Liver (tissue), 9 donors: ENCODE data around the gene FGF1. TPM values are rescaled to one million over a fixed set of nuclear protein-coding genes. Genes with fewer than 3 reads are reported as not detected.

Experiments used
- DNase-seq: peaks from one replicate; pipeline ENCODE4 v3.0.0-alpha.2; 2017; ENCODE audit warnings: low spot score
- H3K27ac ChIP-seq, 2 donors: one replicate each; pipeline ENCODE4 v1.7.0; 2013; ENCODE audit warnings: inconsistent platforms in 2 of 2, low read length in 2 of 2, control low read depth in 1 of 2, low read depth in 1 of 2, mild to moderate bottlenecking in 1 of 2
- H3K27me3 ChIP-seq, 4 donors: one replicate each; pipeline versions ENCODE4 v1.6.1 to v1.7.0; 2013; ENCODE audit warnings: low read length in 3 of 4, inconsistent platforms in 1 of 4, mild to moderate bottlenecking in 1 of 4, moderate library complexity in 1 of 4; ENCODE audit not compliant: control insufficient read depth in 4 of 4, insufficient read depth in 4 of 4
- H3K36me3 ChIP-seq, 4 donors: one replicate each; pipeline versions ENCODE4 v1.6.1 to v1.7.0; 2013; ENCODE audit warnings: low read length in 3 of 4, mild to moderate bottlenecking in 3 of 4, low read depth in 1 of 4, moderate library complexity in 1 of 4; ENCODE audit not compliant: control insufficient read depth in 4 of 4, insufficient read depth in 3 of 4
- H3K4me1 ChIP-seq, 4 donors: one replicate each; pipeline versions ENCODE4 v1.6.1 to v1.7.0; 2013; ENCODE audit warnings: low read length in 3 of 4, mild to moderate bottlenecking in 3 of 4, moderate library complexity in 1 of 4; ENCODE audit not compliant: control insufficient read depth in 4 of 4, insufficient read depth in 4 of 4
- H3K4me3 ChIP-seq, 3 donors: one replicate each; pipeline versions ENCODE4 v1.6.1 to v1.7.0; 2013; ENCODE audit warnings: low read length in 3 of 3, control low read depth in 1 of 3, low read depth in 1 of 3, mild to moderate bottlenecking in 1 of 3
- H3K9ac ChIP-seq, 2 donors: one replicate each; pipeline ENCODE4 v1.7.0; 2013; ENCODE audit warnings: low read length in 2 of 2, mild to moderate bottlenecking in 2 of 2, moderate library complexity in 2 of 2, control low read depth in 1 of 2, low read depth in 1 of 2
- H3K9me3 ChIP-seq, 4 donors: one replicate each; pipeline versions ENCODE4 v1.6.1 to v1.7.0; 2013; ENCODE audit warnings: low read length in 3 of 4; ENCODE audit not compliant: control insufficient read depth in 4 of 4
- CTCF ChIP-seq: fragments of 150-350 bp; IDR thresholded peaks from 2 replicates; pipeline ENCODE4 v1.5.1; 2017; ENCODE audit warnings: improper control_type of control experiment, low read depth, low read length; ENCODE audit not compliant: missing input control
- FOXA2 ChIP-seq: IDR thresholded peaks from 2 replicates; pipeline ENCODE4 v1.6.1; 2016; ENCODE audit warnings: antibody characterized with exemption
- JUND ChIP-seq, 2 donors: IDR thresholded peaks; 2 replicates each; pipeline ENCODE4 v1.6.1; 2016; ENCODE audit warnings: antibody characterized with exemption in 2 of 2
- NR2F2 ChIP-seq: IDR thresholded peaks from 2 replicates; pipeline ENCODE4 v1.6.1; 2016; ENCODE audit warnings: antibody characterized with exemption
- RAD21 ChIP-seq, 2 donors: IDR thresholded peaks; 2 replicates each; pipeline ENCODE4 v1.6.1; 2016; ENCODE audit warnings: antibody characterized with exemption in 2 of 2, mild to moderate bottlenecking in 2 of 2
- REST ChIP-seq: IDR thresholded peaks from 2 replicates; pipeline ENCODE4 v1.6.1; 2016; ENCODE audit warnings: antibody characterized with exemption, mild to moderate bottlenecking
- RXRA ChIP-seq, 2 donors: IDR thresholded peaks; 2 replicates each; pipeline ENCODE4 v1.6.1; 2017 to 2018; ENCODE audit warnings: antibody characterized with exemption in 2 of 2, mild to moderate bottlenecking in 1 of 2
- SP1 ChIP-seq: IDR thresholded peaks from 2 replicates; pipeline ENCODE4 v1.6.1; 2018; ENCODE audit warnings: antibody characterized with exemption, mild to moderate bottlenecking
- YY1 ChIP-seq: IDR thresholded peaks from 2 replicates; pipeline ENCODE4 v1.6.1; 2016; ENCODE audit warnings: antibody characterized with exemption, mild to moderate bottlenecking
- WGBS: extraction: QIAGEN DNeasy Blood & Tissue Kit; methylation state at CpG from one replicate; pipeline ENCODE4 v1.1.7; 2013; 5-methylcytosine and 5-hydroxymethylcytosine counted together
- polyA plus RNA-seq, 2 donors: library from polyadenylated mRNA; stranded (reverse) in 1 of 2; unstranded in 1 of 2; fragments of 200-250 nt in 1 of 2; fragments of >200 nt in 1 of 2; fragmentation: Nextera tagmentation in 1 of 2; extraction: Ambion mirVana in 1 of 2; gene quantifications; one replicate each; pipeline versions ENCODE4 v1.2.1 to v1.2.3, GENCODE V29; 2013 to 2015
- total RNA-seq, 2 donors: library from RNA; depleted of rRNA; stranded (reverse); fragments of >200 nt; gene quantifications; one replicate each; pipeline ENCODE4 v1.2.3, GENCODE V29; 2014
- donor health status: healthy.
- donor health status: healthy.
- donor health status: healthy.
- donor health status: healthy.
- donor health status: healthy.

Gene FGF1
- total and polyA plus RNA-seq, 4 donors: 0.05 to 0.25 (median 0.16) TPM

- no peak overlapping the region for H3K4me3 ChIP-seq
- H3K4me1 ChIP-seq: peaks cover 0 to 5% (median 0%) of the 10 kb centered on the region in 4 donors
- TF ChIP-seq NR2F2 (peak; percentile 62), REST (peak; percentile 55), FOXA2 (no peak), SP1 (peak; percentile 49), RAD21 (IDR thresholded peaks at IDR 0.05) (peak; percentile 44 to 69), JUND (IDR thresholded peaks at IDR 0.05) (peak in 1 of 2 donors; percentile 28), RXRA (IDR thresholded peaks at IDR 0.05) (peak in 1 of 2 donors; percentile 8), CTCF (peak; percentile 24), YY1 (no peak)
- H3K27ac ChIP-seq: no peak overlapping the region
- H3K9ac ChIP-seq: no peak overlapping the region
- WGBS: 70% methylated on average over 3 of the region's 3 CpGs
- no peaks in the 10 kb centered on the region for H3K9me3 ChIP-seq
- no peaks in the 10 kb centered on the region for H3K36me3 ChIP-seq
- DNase-seq: no peak
- H3K27me3 ChIP-seq: no peaks in the 10 kb centered on the region
These were observed 143.0 kb downstream of the FGF1 start for GRCh38 chr5:142542906-142543305.

Other genes with a start within 250 kb of the FGF1 start
- gene ARHGAP26, start 84.3 kb upstream of the FGF1 start, total RNA-seq: 10 to 100 TPM in 1 of 2 donors, 1 to 10 TPM in 1; 4.4 to 16.7 TPM
- gene ARHGAP26, start 84.3 kb upstream of the FGF1 start, polyA plus RNA-seq: 1 to 10 TPM; 1.8 to 3.9 TPM